Transverse colon (tissue), 3 donors: ENCODE measurements around the gene DLG5.

Experiments
- EP300 ChIP-seq: sonication (generic); formaldehyde crosslinking; IDR thresholded peaks from one replicate; pipeline ENCODE4 v1.6.1; 2017; ENCODE audit warnings: antibody characterized with exemption, low read depth
- POLR2A ChIP-seq: fragments of 450-650 bp; IDR thresholded peaks from one replicate; pipeline ENCODE4 v1.6.1; 2016; ENCODE audit warnings: antibody characterized with exemption, mild to moderate bottlenecking, moderate library complexity
- TF ChIP-seq, protein P1 (sequence below), 5 experiments: fragments of 200-600 bp in 3 of 5; fragments of 450-650 bp in 2 of 5; sonication (generic) in 3 of 5; IDR thresholded peaks; 1 replicate in 2 of 5; 2 replicates in 3 of 5; pipeline ENCODE4 v1.5.1; 2016 to 2017; ENCODE audit warnings: antibody characterized with exemption in 5 of 5, inconsistent platforms in 3 of 5, mild to moderate bottlenecking in 2 of 5, moderate library complexity in 1 of 5

DNA sequence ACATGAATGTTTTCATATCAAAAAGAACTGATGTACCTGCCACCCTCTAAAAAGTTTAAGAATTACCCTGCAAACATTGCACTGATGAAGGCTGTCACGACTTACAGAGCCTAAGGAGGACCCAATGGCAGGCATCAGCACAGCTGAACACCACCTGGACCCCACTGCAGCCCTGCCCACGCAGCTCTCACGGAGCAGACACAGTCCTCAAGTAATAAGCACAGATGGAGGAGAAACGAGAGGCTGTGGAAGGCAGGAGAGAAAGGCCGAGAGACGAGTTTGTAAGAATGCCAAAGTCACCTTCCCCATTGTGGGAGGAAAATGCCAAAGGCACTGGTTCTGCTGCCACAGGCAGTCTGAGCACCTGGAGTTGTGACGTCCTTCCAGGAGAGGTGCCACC, 135.0 kb downstream of the DLG5 start:
- TF ChIP-seq, protein P1, sequence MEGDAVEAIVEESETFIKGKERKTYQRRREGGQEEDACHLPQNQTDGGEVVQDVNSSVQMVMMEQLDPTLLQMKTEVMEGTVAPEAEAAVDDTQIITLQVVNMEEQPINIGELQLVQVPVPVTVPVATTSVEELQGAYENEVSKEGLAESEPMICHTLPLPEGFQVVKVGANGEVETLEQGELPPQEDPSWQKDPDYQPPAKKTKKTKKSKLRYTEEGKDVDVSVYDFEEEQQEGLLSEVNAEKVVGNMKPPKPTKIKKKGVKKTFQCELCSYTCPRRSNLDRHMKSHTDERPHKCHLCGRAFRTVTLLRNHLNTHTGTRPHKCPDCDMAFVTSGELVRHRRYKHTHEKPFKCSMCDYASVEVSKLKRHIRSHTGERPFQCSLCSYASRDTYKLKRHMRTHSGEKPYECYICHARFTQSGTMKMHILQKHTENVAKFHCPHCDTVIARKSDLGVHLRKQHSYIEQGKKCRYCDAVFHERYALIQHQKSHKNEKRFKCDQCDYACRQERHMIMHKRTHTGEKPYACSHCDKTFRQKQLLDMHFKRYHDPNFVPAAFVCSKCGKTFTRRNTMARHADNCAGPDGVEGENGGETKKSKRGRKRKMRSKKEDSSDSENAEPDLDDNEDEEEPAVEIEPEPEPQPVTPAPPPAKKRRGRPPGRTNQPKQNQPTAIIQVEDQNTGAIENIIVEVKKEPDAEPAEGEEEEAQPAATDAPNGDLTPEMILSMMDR (IDR thresholded peaks at IDR 0.05) = no peak
- no peak for TF ChIP-seq EP300
- no peak for TF ChIP-seq POLR2A
